ENCODE data around the gene FCRL4.

The FCRL4 gene

GRCh38 chr1:157597959-157598667, at the start of gene FCRL4:
TSS of gene FCRL4 (minus strand) at chr1:157598085. CDS start at chr1:157597944, 141 bp downstream.
- Histone ChIP-seq H3K4me1 (peaks cover 45% of the 10 kb centered on the region), H3K9me3 (no peaks in the 10 kb centered on the region), H4K20me1 (no peaks in the 10 kb centered on the region), H3K27me3 (no peaks in the 10 kb centered on the region), H3K4me2 (peak within 1 kb of the TSS; percentile 4; the same call in 1 of the 2 replicates), H3K4me3 (no peak within 1 kb of the TSS), H3K36me3 (no peaks in the 10 kb centered on the region), H3K9ac (no peak within 1 kb of the TSS), H3K27ac (no peak within 1 kb of the TSS)
- no peak for TF ChIP-seq Cebpa-rat (IDR thresholded peaks at IDR 0.05)

GRCh38 chr1:157646144-157646543, 48.3 kb upstream of the FCRL4 start:
- Histone ChIP-seq H3K9ac (no peak overlapping the region), H3K9me3 (no peaks in the 10 kb centered on the region), H3K4me2 (no peak overlapping the region), H3K4me3 (no peak overlapping the region), H4K20me1 (no peaks in the 10 kb centered on the region), H3K27ac (no peak overlapping the region), H3K27me3 (no peaks in the 10 kb centered on the region), H3K36me3 (no peaks in the 10 kb centered on the region), H3K4me1 (no peaks in the 10 kb centered on the region)
- TF ChIP-seq Cebpa-rat (IDR thresholded peaks at IDR 0.05), result no peak

- Histone ChIP-seq H3K4me3 (no peak overlapping the region), H3K4me1 (no peaks in the 10 kb centered on the region), H3K36me3 (no peaks in the 10 kb centered on the region), H3K9me3 (no peaks in the 10 kb centered on the region), H3K9ac (no peak overlapping the region), H3K27me3 (no peaks in the 10 kb centered on the region), H3K27ac (no peak overlapping the region), H4K20me1 (no peaks in the 10 kb centered on the region), H3K4me2 (no peak overlapping the region)
- no peak for TF ChIP-seq Cebpa-rat (IDR thresholded peaks at IDR 0.05)
Observed at GRCh38 chr1:157641177-157641576, 43.3 kb upstream of the FCRL4 start.

- Histone ChIP-seq H3K9me3 (no peaks in the 10 kb centered on the region), H4K20me1 (no peaks in the 10 kb centered on the region), H3K36me3 (no peaks in the 10 kb centered on the region), H3K4me1 (no peaks in the 10 kb centered on the region), H3K4me3 (no peak overlapping the region), H3K27me3 (no peaks in the 10 kb centered on the region), H3K27ac (no peak overlapping the region), H3K9ac (no peak overlapping the region), H3K4me2 (no peak overlapping the region)
- TF ChIP-seq Cebpa-rat (IDR thresholded peaks at IDR 0.05), result no peak
Observed at GRCh38 chr1:157639800-157640199, 41.9 kb upstream of the FCRL4 start.

- TF ChIP-seq Cebpa-rat (IDR thresholded peaks at IDR 0.05), result no peak
Observed at GRCh38 chr1:157628773-157629172, 30.9 kb upstream of the FCRL4 start.

GRCh38 chr1:157626099-157626498, 28.2 kb upstream of the FCRL4 start:
- Histone ChIP-seq H3K4me2 (no peak overlapping the region), H3K36me3 (no peaks in the 10 kb centered on the region), H3K27ac (no peak overlapping the region), H3K9me3 (no peaks in the 10 kb centered on the region), H3K4me1 (0 out of 2 replicates have a peak, but pooled peaks cover 3% of the 10 kb centered on the region), H3K4me3 (no peak overlapping the region), H4K20me1 (no peaks in the 10 kb centered on the region), H3K9ac (no peak overlapping the region), H3K27me3 (no peaks in the 10 kb centered on the region)
- TF ChIP-seq Cebpa-rat (IDR thresholded peaks at IDR 0.05), result no peak

More at GRCh38 chr1:157628773-157629172, 30.9 kb upstream of the FCRL4 start:
- H3K4me3 ChIP-seq, result no peak overlapping the region
- no peaks in the 10 kb centered on the region for H4K20me1 ChIP-seq
- H3K36me3 ChIP-seq, result no peaks in the 10 kb centered on the region
- H3K27me3 ChIP-seq, result no peaks in the 10 kb centered on the region
- no peak overlapping the region for H3K9ac ChIP-seq
- no peak overlapping the region for H3K4me2 ChIP-seq
- no peak overlapping the region for H3K27ac ChIP-seq
- H3K4me1 ChIP-seq, result 0 out of 2 replicates have a peak, but pooled peaks cover 6% of the 10 kb centered on the region
- H3K9me3 ChIP-seq, result no peaks in the 10 kb centered on the region

GRCh38 chr1:157624471-157624870, 26.6 kb upstream of the FCRL4 start:
- H3K9me3 ChIP-seq, result no peaks in the 10 kb centered on the region
- H3K4me1 ChIP-seq, result no peaks in the 10 kb centered on the region
- H3K4me3 ChIP-seq, result no peak overlapping the region
- H3K27ac ChIP-seq, result no peak overlapping the region
- no peak for TF ChIP-seq Cebpa-rat (IDR thresholded peaks at IDR 0.05)
- H3K36me3 ChIP-seq, result no peaks in the 10 kb centered on the region
- H3K9ac ChIP-seq, result no peak overlapping the region
- no peak overlapping the region for H3K4me2 ChIP-seq
- H3K27me3 ChIP-seq, result no peaks in the 10 kb centered on the region
- H4K20me1 ChIP-seq, result no peaks in the 10 kb centered on the region

- Histone ChIP-seq H4K20me1 (no peaks in the 10 kb centered on the region), H3K27ac (no peak overlapping the region), H3K9ac (no peak overlapping the region), H3K4me2 (no peak overlapping the region), H3K36me3 (no peaks in the 10 kb centered on the region), H3K4me3 (no peak overlapping the region), H3K4me1 (no peaks in the 10 kb centered on the region), H3K9me3 (no peaks in the 10 kb centered on the region), H3K27me3 (no peaks in the 10 kb centered on the region)
- TF ChIP-seq Cebpa-rat (IDR thresholded peaks at IDR 0.05), result no peak
Observed at GRCh38 chr1:157622471-157622870, 24.6 kb upstream of the FCRL4 start.

- Histone ChIP-seq H3K4me1 (no peaks in the 10 kb centered on the region), H3K27me3 (no peaks in the 10 kb centered on the region), H3K36me3 (no peaks in the 10 kb centered on the region), H3K9me3 (no peaks in the 10 kb centered on the region), H3K9ac (no peak overlapping the region), H3K4me3 (no peak overlapping the region), H3K27ac (no peak overlapping the region), H3K4me2 (no peak overlapping the region), H4K20me1 (no peaks in the 10 kb centered on the region)
- no peak for TF ChIP-seq Cebpa-rat (IDR thresholded peaks at IDR 0.05)
Observed at GRCh38 chr1:157618190-157618589, 20.3 kb upstream of the FCRL4 start.

- no peaks in the 10 kb centered on the region for H3K9me3 ChIP-seq
- H4K20me1 ChIP-seq, result no peaks in the 10 kb centered on the region
- no peak for TF ChIP-seq Cebpa-rat (IDR thresholded peaks at IDR 0.05)
- no peak overlapping the region for H3K4me2 ChIP-seq
- H3K4me1 ChIP-seq, result peaks cover 32% of the 10 kb centered on the region
- H3K4me3 ChIP-seq, result no peak overlapping the region
- no peaks in the 10 kb centered on the region for H3K27me3 ChIP-seq
- no peak overlapping the region for H3K27ac ChIP-seq
- H3K9ac ChIP-seq, result no peak overlapping the region
- no peaks in the 10 kb centered on the region for H3K36me3 ChIP-seq
Observed at GRCh38 chr1:157600236-157600635, 2.4 kb upstream of the FCRL4 start.
